GM12864 (cell line): ENCODE data around the gene GNB1L.

Experiments
- DNase-seq: peaks from one replicate; pipeline ENCODE4 v3.0.0-alpha.2; 2011; ENCODE audit warnings: low read depth
- H3K4me3 ChIP-seq: 2 replicates; pipeline ENCODE4 v1.5.1; 2011; ENCODE audit warnings: mild to moderate bottlenecking, low read depth, low read length, control low read depth
- CTCF ChIP-seq: IDR thresholded peaks from 2 replicates; pipeline ENCODE4 v1.5.1; 2011; ENCODE audit warnings: low read depth, mild to moderate bottlenecking, moderate library complexity, low read length, control low read depth, inconsistent platforms; ENCODE audit errors: missing control alignments

GNB1L gene

GRCh38 chr22:19802894-19803735, 51.6 kb downstream of the GNB1L start:
- no peak for DNase-seq
- TF ChIP-seq CTCF = no peak
- H3K4me3 ChIP-seq = no peak overlapping the region

GRCh38 chr22:19802001-19802893, 52.4 kb downstream of the GNB1L start:
- no peak for DNase-seq
- H3K4me3 ChIP-seq = no peak overlapping the region
- TF ChIP-seq CTCF = no peak

- no peak overlapping the region for H3K4me3 ChIP-seq
- TF ChIP-seq CTCF = no peak
- DNase-seq = no peak
Measured at GRCh38 chr22:19801340-19802000, 53.2 kb downstream of the GNB1L start.

- H3K4me3 ChIP-seq = no peak overlapping the region
- no peak for TF ChIP-seq CTCF
- no peak for DNase-seq
Measured at GRCh38 chr22:19800761-19801244, 53.9 kb downstream of the GNB1L start.

- DNase-seq = no peak
- no peak overlapping the region for H3K4me3 ChIP-seq
- TF ChIP-seq CTCF = no peak
Measured at GRCh38 chr22:19800306-19800705, 54.4 kb downstream of the GNB1L start.

GRCh38 chr22:19799322-19800190, 55.1 kb downstream of the GNB1L start:
- no peak for TF ChIP-seq CTCF
- DNase-seq = no peak
- no peak overlapping the region for H3K4me3 ChIP-seq
